OCI-LY7 (cell line): ENCODE measurements around the gene GTSE1. TPM values are rescaled to one million over a fixed set of nuclear protein-coding genes. Genes with fewer than 3 reads are reported as not detected.

Experiments used
- BruUV-seq: library from RNA; stranded (reverse); fragments of 400-500 nt; replicated peaks from 2 replicates; lab custom pipeline; 2021; lab: Mats Ljungman, UMichigan
- CTCF ChIA-PET: fragments of 300-600 bp; sonication (Branson Sonifier 250); formaldehyde crosslinking; loops from one replicate; lab custom pipeline; 2022; ENCODE audit warnings: antibody characterized with exemption; ENCODE audit not compliant: unreplicated experiment; lab: Charles Lee
- POLR2A ChIA-PET: fragments of 300-600 bp; sonication (Branson Sonifier 250); formaldehyde crosslinking; loops from one replicate; lab custom pipeline; 2022; ENCODE audit warnings: antibody characterized with exemption; lab: Charles Lee
- DNase-seq: peaks from one replicate; pipeline ENCODE4 v3.0.0-alpha.2; 2015; ENCODE audit warnings: low spot score
- H2AFZ ChIP-seq: fragments of 200-600 bp; sonication (generic), shearing (Covaris generic); 2 replicates; pipeline ENCODE4 v1.6.1; 2014; ENCODE audit warnings: mild to moderate bottlenecking, antibody characterized with exemption, low read length, moderate library complexity
- H3K27ac ChIP-seq: fragments of 200-600 bp; sonication (generic); 2 replicates; pipeline ENCODE4 v1.5.1; 2014; ENCODE audit warnings: mixed run types, low read depth, mild to moderate bottlenecking, moderate library complexity, low read length, inconsistent platforms; ENCODE audit not compliant: poor library complexity, severe bottlenecking
- H3K36me3 ChIP-seq: fragments of 200-600 bp; sonication (generic); 2 replicates; pipeline ENCODE4 v1.6.1; 2014; ENCODE audit warnings: mild to moderate bottlenecking, antibody characterized with exemption, low read length, moderate library complexity, mixed read lengths; ENCODE audit not compliant: insufficient read depth
- H3K4me1 ChIP-seq: fragments of 200-600 bp; sonication (generic); 2 replicates; pipeline ENCODE4 v1.5.1; 2014; ENCODE audit warnings: mild to moderate bottlenecking, low read length; ENCODE audit not compliant: insufficient read depth, poor library complexity, severe bottlenecking
- H3K4me2 ChIP-seq: fragments of 200-600 bp; sonication (generic); 2 replicates; pipeline ENCODE4 v1.6.1; 2014; ENCODE audit warnings: mild to moderate bottlenecking, low read length
- H3K4me3 ChIP-seq: fragments of 200-600 bp; sonication (generic); 2 replicates; pipeline ENCODE4 v1.5.1; 2014; ENCODE audit warnings: mild to moderate bottlenecking, low read depth, low read length; ENCODE audit not compliant: poor library complexity, severe bottlenecking
- H3K79me2 ChIP-seq: fragments of 200-600 bp; sonication (generic); 2 replicates; pipeline ENCODE4 v1.6.1; 2016; ENCODE audit warnings: low read depth, mild to moderate bottlenecking, low read length, moderate library complexity, mixed read lengths; ENCODE audit not compliant: insufficient read depth
- H3K9me2 ChIP-seq: fragments of 200-600 bp; sonication (generic); 2 replicates; pipeline ENCODE4 v1.6.1; 2016; ENCODE audit warnings: mild to moderate bottlenecking, low read length, mixed read lengths; ENCODE audit not compliant: insufficient read depth
- H3K9me3 ChIP-seq: fragments of 200-600 bp; sonication (generic); 2 replicates; pipeline ENCODE4 v1.6.1; 2014; ENCODE audit warnings: mild to moderate bottlenecking, mixed run types, low read length, mixed read lengths
- H4K20me1 ChIP-seq: fragments of 200-600 bp; sonication (generic); 2 replicates; pipeline ENCODE4 v1.6.1; 2014; ENCODE audit warnings: mild to moderate bottlenecking, antibody characterized with exemption, low read length, moderate library complexity, mixed read lengths; ENCODE audit not compliant: insufficient read depth
- CTCF ChIP-seq: fragments of 200-600 bp; sonication (generic); conservative IDR thresholded peaks from 2 replicates; pipeline ENCODE4 v1.5.1; 2014; ENCODE audit warnings: mild to moderate bottlenecking, antibody characterized with exemption, low read length, moderate library complexity, mixed read lengths
- EZH2phosphoT487 ChIP-seq: fragments of 200-600 bp; sonication (generic); IDR thresholded peaks from 2 replicates; pipeline ENCODE4 v1.6.1; 2018; ENCODE audit warnings: low read depth, borderline replicate concordance, mild to moderate bottlenecking, mixed run types, antibody characterized with exemption, low read length, moderate library complexity, mixed read lengths
- intact Hi-C: fragments of 100-400 bp; cut with micrococcal nuclease; formaldehyde crosslinking; loops from one replicate; pipeline ENCODE4 v1.10.0; 2022; ENCODE audit not compliant: unreplicated experiment
- total RNA-seq, 2 experiments: library from RNA; depleted of rRNA in 1 of 2; stranded (reverse); fragments of >200 nt in 1 of 2; shearing (Covaris generic) in 1 of 2; gene quantifications; 2 replicates each; pipeline ENCODE4 v1.2.3, GENCODE V29; 2014 to 2022

The GTSE1 gene
- total RNA-seq, 2 experiments from 2014 or later, result 54.7 to 109 TPM

- TF ChIP-seq EZH2phosphoT487, result no peak
- no peak for TF ChIP-seq CTCF
- DNase-seq, result no peak
- H3K27ac ChIP-seq, result no peak overlapping the region
- no TSS peak for BruUV-seq
- ChIA-PET CTCF (no interaction called here), POLR2A (no interaction called here)
- H3K4me2 ChIP-seq, result no peak overlapping the region
- H3K4me1 ChIP-seq, result peaks cover 14% of the 10 kb centered on the region
- H3K9me2 ChIP-seq, result no peaks in the 10 kb centered on the region
- H3K4me3 ChIP-seq, result no peak overlapping the region
- no peak overlapping the region for H2AFZ ChIP-seq
- H4K20me1 ChIP-seq, result no peaks in the 10 kb centered on the region
- H3K79me2 ChIP-seq, result no peaks in the 10 kb centered on the region
- H3K36me3 ChIP-seq, result peaks cover 47% of the 10 kb centered on the region; the same call in 1 of the 2 replicates
- intact Hi-C loops, result no loop called here
- H3K9me3 ChIP-seq, result no peaks in the 10 kb centered on the region
Observed at GRCh38 chr22:46357711-46358520, 61.2 kb downstream of the GTSE1 start.

GRCh38 chr22:46358766-46359165 is 62.1 kb downstream of the GTSE1 start:
- no peak overlapping the region for H3K4me2 ChIP-seq

More at GRCh38 chr22:46358766-46359165, 62.1 kb downstream of the GTSE1 start:
- Histone ChIP-seq H3K36me3 (peaks cover 38% of the 10 kb centered on the region; the same call in 1 of the 2 replicates), H2AFZ (no peak overlapping the region), H4K20me1 (no peaks in the 10 kb centered on the region), H3K79me2 (no peaks in the 10 kb centered on the region), H3K27ac (no peak overlapping the region), H3K4me3 (no peak overlapping the region), H3K9me3 (no peaks in the 10 kb centered on the region), H3K4me1 (peaks cover 18% of the 10 kb centered on the region), H3K9me2 (no peaks in the 10 kb centered on the region)
- no peak for DNase-seq
- CTCF ChIA-PET, result no interaction called here
- intact Hi-C loops, result no loop called here
- no TSS peak for BruUV-seq
- POLR2A ChIA-PET, result no interaction called here
- no peak for TF ChIP-seq EZH2phosphoT487
- TF ChIP-seq CTCF, result no peak
